ENCODE results near the gene CCDC87.
"Not testable (repeated sequence)": the region's sequence is repeated elsewhere in the genome, so short reads cannot be mapped to it uniquely, and the experiment has no call there.

The CCDC87 gene

DNA sequence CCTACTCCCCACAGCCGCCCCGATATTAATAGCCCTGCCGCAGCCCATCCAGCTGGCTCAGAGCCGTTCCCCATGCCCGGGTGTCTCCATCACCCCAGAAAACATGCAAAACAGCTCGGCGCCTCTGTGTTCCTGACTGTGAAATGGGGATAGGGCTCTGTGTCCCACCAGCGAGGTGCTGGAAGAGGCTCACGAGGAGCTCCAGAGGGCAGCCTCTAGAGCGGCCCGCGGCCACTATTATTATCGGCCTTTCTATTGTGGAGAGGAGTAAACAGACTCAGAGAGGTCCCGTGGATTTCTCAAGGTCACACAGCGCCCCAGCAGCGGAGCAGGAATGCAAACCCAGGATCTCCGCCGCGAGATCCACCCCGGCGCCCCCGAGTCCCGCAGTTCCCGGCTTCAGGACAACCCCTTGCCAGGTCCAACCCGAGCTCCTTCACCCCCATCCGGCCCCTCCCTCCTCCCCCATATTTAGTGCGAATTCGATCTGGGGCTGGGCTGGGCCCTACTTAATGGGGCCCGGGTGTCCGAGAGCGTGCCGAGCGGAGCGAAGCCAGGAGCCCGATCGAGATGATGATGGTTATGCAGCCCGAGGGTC, 46.4 kb downstream of the CCDC87 start, which contains the start of gene ACTN3:
TSS of gene ACTN3 (plus strand) at position 536 of the 598 bp plus-strand sequence. CDS start at position 571, 35 bp downstream.
- Histone ChIP-seq H3K79me2 (ENCODE audit: insufficient read depth, low read length) (peaks cover 35% of the 10 kb centered on the region), H3F3A (ENCODE audit: low read depth) (peaks cover 4% of the 10 kb centered on the region; the same call in 1 of the 2 replicates), H2AFZ (ENCODE audit: low read length) (peak within 1 kb of the TSS; percentile 80), H3K27me3 (ENCODE audit: insufficient read depth, low read length, poor library complexity, severe bottlenecking) (no peaks in the 10 kb centered on the region), H3K4me3 (ENCODE audit: low read length, poor library complexity, severe bottlenecking) (peak within 1 kb of the TSS; percentile 94), H3K9ac (ENCODE audit: low read depth, low read length, poor library complexity, severe bottlenecking) (peak within 1 kb of the TSS; percentile 93), H3K36me3 (ENCODE audit: insufficient read depth, low read length) (no peaks in the 10 kb centered on the region; the same call in 1 of the 2 replicates), H4K20me1 (ENCODE audit: insufficient read depth, low read length, poor library complexity, severe bottlenecking) (no peaks in the 10 kb centered on the region), H3K9me3 (ENCODE audit: insufficient read depth, low read depth, low read length) (no peaks in the 10 kb centered on the region), H3K9me2 (replicated peaks; ENCODE audit: low read depth, low read length) (no peaks in the 10 kb centered on the region), H3K4me1 (ENCODE audit: insufficient read depth, low read length, poor library complexity, severe bottlenecking) (peaks cover 16% of the 10 kb centered on the region), H3K4me2 (ENCODE audit: low read depth, low read length, poor library complexity, severe bottlenecking) (peak within 1 kb of the TSS; percentile 95)
- no peak for TF ChIP-seq EZH2phosphoT487 (IDR thresholded peaks at IDR 0.05; ENCODE audit: borderline replicate concordance)
- TF ChIP-seq, protein P1, sequence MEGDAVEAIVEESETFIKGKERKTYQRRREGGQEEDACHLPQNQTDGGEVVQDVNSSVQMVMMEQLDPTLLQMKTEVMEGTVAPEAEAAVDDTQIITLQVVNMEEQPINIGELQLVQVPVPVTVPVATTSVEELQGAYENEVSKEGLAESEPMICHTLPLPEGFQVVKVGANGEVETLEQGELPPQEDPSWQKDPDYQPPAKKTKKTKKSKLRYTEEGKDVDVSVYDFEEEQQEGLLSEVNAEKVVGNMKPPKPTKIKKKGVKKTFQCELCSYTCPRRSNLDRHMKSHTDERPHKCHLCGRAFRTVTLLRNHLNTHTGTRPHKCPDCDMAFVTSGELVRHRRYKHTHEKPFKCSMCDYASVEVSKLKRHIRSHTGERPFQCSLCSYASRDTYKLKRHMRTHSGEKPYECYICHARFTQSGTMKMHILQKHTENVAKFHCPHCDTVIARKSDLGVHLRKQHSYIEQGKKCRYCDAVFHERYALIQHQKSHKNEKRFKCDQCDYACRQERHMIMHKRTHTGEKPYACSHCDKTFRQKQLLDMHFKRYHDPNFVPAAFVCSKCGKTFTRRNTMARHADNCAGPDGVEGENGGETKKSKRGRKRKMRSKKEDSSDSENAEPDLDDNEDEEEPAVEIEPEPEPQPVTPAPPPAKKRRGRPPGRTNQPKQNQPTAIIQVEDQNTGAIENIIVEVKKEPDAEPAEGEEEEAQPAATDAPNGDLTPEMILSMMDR (conservative IDR thresholded peaks at IDR 0.05; ENCODE audit: low read length) = no peak

DNA sequence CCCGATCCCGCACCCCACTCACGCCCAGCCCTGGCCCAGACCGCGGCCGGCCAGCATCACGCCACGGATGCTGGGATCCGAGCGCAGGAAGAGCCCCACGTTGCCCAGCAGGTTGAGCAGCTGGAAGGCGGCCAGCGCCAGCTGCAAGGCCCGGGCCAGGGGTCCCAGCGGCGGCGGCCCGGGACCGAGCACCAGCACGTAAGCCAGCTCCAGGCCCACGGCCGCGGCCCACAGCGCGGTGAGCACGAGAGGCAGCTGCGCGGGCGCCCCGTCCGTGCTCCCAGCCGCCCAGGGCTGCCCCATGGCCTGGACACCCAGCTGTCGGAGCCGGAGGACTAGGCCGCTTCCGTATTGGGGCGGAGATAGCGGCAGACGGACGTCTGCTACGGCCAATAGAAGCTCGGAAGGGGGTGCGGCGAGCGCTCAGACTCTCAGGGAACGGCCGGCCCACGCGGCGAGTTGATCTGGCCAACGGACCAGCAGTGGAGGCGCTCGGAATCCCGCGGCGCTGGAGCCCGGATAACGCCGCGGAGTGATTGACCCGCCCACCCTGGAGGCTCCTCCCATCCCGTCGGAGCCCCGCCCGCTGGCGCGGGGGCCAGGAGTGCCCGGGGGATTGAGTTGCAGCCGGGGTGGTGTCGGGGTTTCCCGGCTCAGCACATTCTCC, 47.0 kb downstream of the CCDC87 start, which contains the start of gene ZDHHC24:
TSS of gene ZDHHC24 (minus strand) at position 348 of the 667 bp plus-strand sequence. CDS start at position 303, 45 bp downstream.
- Histone ChIP-seq H3K27me3 (ENCODE audit: insufficient read depth, low read length, poor library complexity, severe bottlenecking) (no peaks in the 10 kb centered on the region), H3K36me3 (ENCODE audit: insufficient read depth, low read length) (no peaks in the 10 kb centered on the region; the same call in 1 of the 2 replicates), H2AFZ (ENCODE audit: low read length) (peak within 1 kb of the TSS; percentile 80), H3K4me1 (ENCODE audit: insufficient read depth, low read length, poor library complexity, severe bottlenecking) (peaks cover 16% of the 10 kb centered on the region), H3F3A (ENCODE audit: low read depth) (peaks cover 4% of the 10 kb centered on the region; the same call in 1 of the 2 replicates), H4K20me1 (ENCODE audit: insufficient read depth, low read length, poor library complexity, severe bottlenecking) (no peaks in the 10 kb centered on the region), H3K9me3 (ENCODE audit: insufficient read depth, low read depth, low read length) (no peaks in the 10 kb centered on the region), H3K4me2 (ENCODE audit: low read depth, low read length, poor library complexity, severe bottlenecking) (peak within 1 kb of the TSS; percentile 95), H3K4me3 (ENCODE audit: low read length, poor library complexity, severe bottlenecking) (peak within 1 kb of the TSS; percentile 94), H3K9me2 (replicated peaks; ENCODE audit: low read depth, low read length) (no peaks in the 10 kb centered on the region), H3K9ac (ENCODE audit: low read depth, low read length, poor library complexity, severe bottlenecking) (peak within 1 kb of the TSS; percentile 93), H3K79me2 (ENCODE audit: insufficient read depth, low read length) (peaks cover 37% of the 10 kb centered on the region)
- TF ChIP-seq, protein P1 (conservative IDR thresholded peaks at IDR 0.05; ENCODE audit: low read length) = no peak
- TF ChIP-seq EZH2phosphoT487 (IDR thresholded peaks at IDR 0.05; ENCODE audit: borderline replicate concordance) = no peak

DNA sequence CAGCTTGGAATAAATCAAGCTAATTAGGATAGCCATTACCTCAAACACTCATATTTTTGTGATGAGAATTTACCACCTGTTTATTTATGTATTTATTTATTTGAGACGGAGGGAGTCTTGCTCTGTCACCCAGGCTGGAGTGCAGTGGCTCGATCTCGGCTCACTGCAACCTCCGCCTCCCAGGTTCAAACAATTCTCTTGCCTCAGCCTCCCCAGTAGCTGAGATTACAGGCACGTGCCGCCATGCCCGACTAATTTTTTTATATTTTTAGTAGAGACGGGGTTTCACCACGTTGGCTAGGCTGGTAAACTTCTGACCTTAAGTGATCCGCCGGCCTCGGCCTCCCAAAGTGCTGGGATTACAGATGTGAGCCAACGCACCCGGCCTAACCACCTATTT, 47.9 kb downstream of the CCDC87 start:
- peak overlapping the region; percentile 94 for H3K4me3 ChIP-seq (ENCODE audit: low read length, poor library complexity, severe bottlenecking)
- H3K9ac ChIP-seq (ENCODE audit: low read depth, low read length, poor library complexity, severe bottlenecking) = peak overlapping the region; percentile 93
- peak overlapping the region; percentile 95 for H3K4me2 ChIP-seq (ENCODE audit: low read depth, low read length, poor library complexity, severe bottlenecking)
- peaks cover 37% of the 10 kb centered on the region for H3K79me2 ChIP-seq (ENCODE audit: insufficient read depth, low read length)
- H3K9me2 ChIP-seq (replicated peaks; ENCODE audit: low read depth, low read length); H3K9me3 ChIP-seq (ENCODE audit: insufficient read depth, low read depth, low read length); H3K36me3 ChIP-seq (ENCODE audit: insufficient read depth, low read length); H2AFZ ChIP-seq (ENCODE audit: low read length); H4K20me1 ChIP-seq (ENCODE audit: insufficient read depth, low read length, poor library complexity, severe bottlenecking); H3F3A ChIP-seq (ENCODE audit: low read depth); H3K27me3 ChIP-seq (ENCODE audit: insufficient read depth, low read length, poor library complexity, severe bottlenecking): not testable (repeated sequence)
- peaks cover 16% of the 10 kb centered on the region for H3K4me1 ChIP-seq (ENCODE audit: insufficient read depth, low read length, poor library complexity, severe bottlenecking)

All from Loucy (cell line).